Fibroblast of skin of left quadriceps (primary cell): ENCODE results near the gene GPR68.
"Not testable (repeated sequence)": the region's sequence is repeated elsewhere in the genome, so short reads cannot be mapped to it uniquely, and the experiment has no call there.

ENCODE experiments used
- DNase-seq, 2 experiments: peaks; one replicate each; pipeline ENCODE4 v3.0.0-alpha.2; 2013; ENCODE audit warnings: low read depth in 2 of 2

The GPR68 gene

GRCh38 chr14:91252871-91253794, 8.6 kb upstream of the GPR68 start:
- DNase-seq = no peak

GRCh38 chr14:91250912-91251311, 6.4 kb upstream of the GPR68 start:
- DNase-seq = no peak

GRCh38 chr14:91249841-91250616, 5.5 kb upstream of the GPR68 start:
- DNase-seq = no peak

GRCh38 chr14:91246051-91246852, 1.7 kb upstream of the GPR68 start:
- no peak for DNase-seq

GRCh38 chr14:91245616-91246015, 1.1 kb upstream of the GPR68 start:
- not testable (repeated sequence) for DNase-seq

- DNase-seq = no peak
These were observed 525 bp upstream of the GPR68 start for GRCh38 chr14:91245029-91245428.

- no peak for DNase-seq
These were observed 1.4 kb downstream of the GPR68 start for GRCh38 chr14:91243074-91243471.

- no peak for DNase-seq
These were observed 1.9 kb downstream of the GPR68 start for GRCh38 chr14:91242635-91243034.

- no peak for DNase-seq
These were observed 2.6 kb downstream of the GPR68 start for GRCh38 chr14:91241863-91242262.

- no peak for DNase-seq
These were observed 5.8 kb downstream of the GPR68 start for GRCh38 chr14:91238661-91239060.

GRCh38 chr14:91238085-91238484, 6.4 kb downstream of the GPR68 start:
- DNase-seq = no peak

- DNase-seq = peak; percentile 62 to 64
These were observed 7.3 kb downstream of the GPR68 start for GRCh38 chr14:91237219-91237618.

GRCh38 chr14:91235841-91236240, 8.7 kb downstream of the GPR68 start:
- no peak for DNase-seq

- DNase-seq = no peak
These were observed 9.8 kb downstream of the GPR68 start for GRCh38 chr14:91234791-91235114.

- no peak for DNase-seq
These were observed 10.3 kb downstream of the GPR68 start for GRCh38 chr14:91233936-91234790.

- no peak for DNase-seq
These were observed 11.9 kb downstream of the GPR68 start for GRCh38 chr14:91232603-91233002.

- DNase-seq = no peak
These were observed 12.5 kb downstream of the GPR68 start for GRCh38 chr14:91232052-91232451.

GRCh38 chr14:91231446-91231845, 13.1 kb downstream of the GPR68 start:
- no peak for DNase-seq

GRCh38 chr14:91230397-91231035, 14.0 kb downstream of the GPR68 start:
- DNase-seq = no peak

GRCh38 chr14:91229743-91230200, 14.7 kb downstream of the GPR68 start:
- no peak for DNase-seq

GRCh38 chr14:91229005-91229382, 15.5 kb downstream of the GPR68 start:
- DNase-seq = no peak
